ENCODE measurements around the gene DCTD.

The DCTD gene

GRCh38 chr4:182840108-182840507, 77.1 kb downstream of the DCTD start:
- DNase-seq (ENCODE audit: low spot score): no peak
